ENCODE measurements around the gene SDK2.

GRCh38 chr17:73368085-73368631 is 276.1 kb downstream of the SDK2 start:
- no peak for TF ChIP-seq ZNF776 (tag by site-specific recombination; IDR thresholded peaks at IDR 0.05; ENCODE audit: borderline replicate concordance)
- TF ChIP-seq, protein P1, sequence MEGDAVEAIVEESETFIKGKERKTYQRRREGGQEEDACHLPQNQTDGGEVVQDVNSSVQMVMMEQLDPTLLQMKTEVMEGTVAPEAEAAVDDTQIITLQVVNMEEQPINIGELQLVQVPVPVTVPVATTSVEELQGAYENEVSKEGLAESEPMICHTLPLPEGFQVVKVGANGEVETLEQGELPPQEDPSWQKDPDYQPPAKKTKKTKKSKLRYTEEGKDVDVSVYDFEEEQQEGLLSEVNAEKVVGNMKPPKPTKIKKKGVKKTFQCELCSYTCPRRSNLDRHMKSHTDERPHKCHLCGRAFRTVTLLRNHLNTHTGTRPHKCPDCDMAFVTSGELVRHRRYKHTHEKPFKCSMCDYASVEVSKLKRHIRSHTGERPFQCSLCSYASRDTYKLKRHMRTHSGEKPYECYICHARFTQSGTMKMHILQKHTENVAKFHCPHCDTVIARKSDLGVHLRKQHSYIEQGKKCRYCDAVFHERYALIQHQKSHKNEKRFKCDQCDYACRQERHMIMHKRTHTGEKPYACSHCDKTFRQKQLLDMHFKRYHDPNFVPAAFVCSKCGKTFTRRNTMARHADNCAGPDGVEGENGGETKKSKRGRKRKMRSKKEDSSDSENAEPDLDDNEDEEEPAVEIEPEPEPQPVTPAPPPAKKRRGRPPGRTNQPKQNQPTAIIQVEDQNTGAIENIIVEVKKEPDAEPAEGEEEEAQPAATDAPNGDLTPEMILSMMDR (tag by site-specific recombination; IDR thresholded peaks at IDR 0.05) = no peak
- TF ChIP-seq REST (tag by site-specific recombination; IDR thresholded peaks at IDR 0.05) = no peak
- TF ChIP-seq ZNF521 (tag by site-specific recombination; IDR thresholded peaks at IDR 0.05) = no peak
- TF ChIP-seq, protein P2, sequence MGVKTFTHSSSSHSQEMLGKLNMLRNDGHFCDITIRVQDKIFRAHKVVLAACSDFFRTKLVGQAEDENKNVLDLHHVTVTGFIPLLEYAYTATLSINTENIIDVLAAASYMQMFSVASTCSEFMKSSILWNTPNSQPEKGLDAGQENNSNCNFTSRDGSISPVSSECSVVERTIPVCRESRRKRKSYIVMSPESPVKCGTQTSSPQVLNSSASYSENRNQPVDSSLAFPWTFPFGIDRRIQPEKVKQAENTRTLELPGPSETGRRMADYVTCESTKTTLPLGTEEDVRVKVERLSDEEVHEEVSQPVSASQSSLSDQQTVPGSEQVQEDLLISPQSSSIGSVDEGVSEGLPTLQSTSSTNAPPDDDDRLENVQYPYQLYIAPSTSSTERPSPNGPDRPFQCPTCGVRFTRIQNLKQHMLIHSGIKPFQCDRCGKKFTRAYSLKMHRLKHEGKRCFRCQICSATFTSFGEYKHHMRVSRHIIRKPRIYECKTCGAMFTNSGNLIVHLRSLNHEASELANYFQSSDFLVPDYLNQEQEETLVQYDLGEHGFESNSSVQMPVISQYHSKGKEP (tag by site-specific recombination; IDR thresholded peaks at IDR 0.05) = no peak
- TF ChIP-seq YY1 (tag by site-specific recombination; IDR thresholded peaks at IDR 0.05) = no peak
- no peak for TF ChIP-seq KLF16 (tag by site-specific recombination; IDR thresholded peaks at IDR 0.05)
